SK-N-SH (cell line): Measurements from ENCODE around the gene SHMT2. TPM values are rescaled to one million over a fixed set of nuclear protein-coding genes. Genes with fewer than 3 reads are reported as not detected.
A peak's percentile ranks its signal among the peaks of the same experiment; 100 is the strongest.

Experiments used
- CTCF ChIA-PET: fragments of 300-600, 350-600 bp; formaldehyde crosslinking; extraction: SDS; loops from one replicate; lab custom pipeline; 2021; lab: Yijun Ruan, JAX
- POLR2A ChIA-PET: fragments of 350-600 bp; sonication (Branson Sonifier 250); formaldehyde crosslinking; extraction: SDS; loops from one replicate; lab custom pipeline; 2020; ENCODE audit warnings: antibody characterized with exemption, inconsistent platforms; lab: Yijun Ruan, JAX
- DNase-seq: peaks from one replicate; pipeline ENCODE4 v3.0.0; 2012
- H2AFZ ChIP-seq: fragments of 200-600 bp; sonication (generic); 2 replicates; pipeline ENCODE4 v1.8.1; 2016; ENCODE audit warnings: antibody characterized with exemption, mild to moderate bottlenecking, low read depth
- H3F3A ChIP-seq: fragments of 200-600 bp; sonication (generic); replicated peaks from 2 replicates; pipeline ENCODE3; 2016; ENCODE audit warnings: antibody characterized with exemption, mild to moderate bottlenecking; ENCODE audit not compliant: insufficient read depth
- H3K27ac ChIP-seq, 2 experiments: fragments of 200-500 bp in 1 of 2; fragments of 200-600 bp in 1 of 2; sonication (Bioruptor generic) in 1 of 2; sonication (generic), shearing (Covaris generic) in 1 of 2; 2 replicates each; pipeline versions ENCODE4 v1.5.1 to v1.6.1; 2014 to 2016; ENCODE audit warnings: low read depth in 2 of 2, inconsistent platforms in 1 of 2, low read length in 1 of 2, mild to moderate bottlenecking in 1 of 2, mixed read lengths in 1 of 2
- H3K27me3 ChIP-seq: fragments of 200-600 bp; sonication (generic), shearing (Covaris generic); 2 replicates; pipeline ENCODE4 v1.6.1; 2016; ENCODE audit warnings: mixed run types; ENCODE audit not compliant: insufficient read depth
- H3K36me3 ChIP-seq, 2 experiments: fragments of 200-500 bp in 1 of 2; fragments of 200-600 bp in 1 of 2; sonication (Bioruptor generic) in 1 of 2; sonication (generic) in 1 of 2; replicated peaks in 1 of 2; 2 replicates each; pipeline versions ENCODE3 to v1.5.1; 2014 to 2016; ENCODE audit warnings: low read length in 1 of 2, mild to moderate bottlenecking in 1 of 2; ENCODE audit not compliant: insufficient read depth in 2 of 2, control insufficient read depth in 1 of 2
- H3K4me1 ChIP-seq, 2 experiments: fragments of 200-500 bp in 1 of 2; fragments of 200-600 bp in 1 of 2; sonication (Bioruptor generic) in 1 of 2; sonication (generic), shearing (Covaris generic) in 1 of 2; 2 replicates each; pipeline versions ENCODE4 v1.5.1 to v1.6.1; 2014 to 2016; ENCODE audit warnings: low read depth in 1 of 2, low read length in 1 of 2, mixed run types in 1 of 2; ENCODE audit not compliant: insufficient read depth in 2 of 2, control insufficient read depth in 1 of 2
- H3K4me2 ChIP-seq: fragments of 200-600 bp; sonication (generic), shearing (Covaris generic); 2 replicates; pipeline ENCODE4 v1.6.1; 2017; ENCODE audit warnings: mixed run types
- H3K4me3 ChIP-seq, 2 experiments: fragments of 200-500 bp in 1 of 2; fragments of 200-600 bp in 1 of 2; sonication (Bioruptor generic) in 1 of 2; sonication (generic), shearing (Covaris generic) in 1 of 2; 2 replicates each; pipeline versions ENCODE4 v1.5.1 to v1.8.1; 2014 to 2016; ENCODE audit warnings: low read depth in 2 of 2, inconsistent platforms in 1 of 2, low read length in 1 of 2, mild to moderate bottlenecking in 1 of 2, mixed read lengths in 1 of 2, moderate library complexity in 1 of 2
- H3K79me2 ChIP-seq: fragments of 200-600 bp; sonication (generic); 2 replicates; pipeline ENCODE4 v1.8.1; 2017; ENCODE audit warnings: mild to moderate bottlenecking; ENCODE audit not compliant: insufficient read depth
- H3K9ac ChIP-seq: fragments of 200-600 bp; sonication (generic); 2 replicates; pipeline ENCODE4 v1.6.1; 2017; ENCODE audit warnings: mixed run types
- H3K9me2 ChIP-seq: fragments of 200-600 bp; sonication (generic); 2 replicates; pipeline ENCODE4 v1.6.1; 2017; ENCODE audit warnings: mixed run types
- H3K9me3 ChIP-seq: fragments of 200-600 bp; sonication (generic); 2 replicates; pipeline ENCODE4 v1.6.1; 2017; ENCODE audit warnings: mixed run types, mild to moderate bottlenecking, moderate library complexity
- H4K20me1 ChIP-seq: fragments of 200-600 bp; sonication (generic); 2 replicates; pipeline ENCODE4 v1.6.1; 2017; ENCODE audit warnings: mild to moderate bottlenecking, mixed run types; ENCODE audit not compliant: insufficient read depth
- FOXJ3 ChIP-seq: sonication (generic); formaldehyde crosslinking; IDR thresholded peaks from 2 replicates; pipeline ENCODE4 v1.5.1; 2020; ENCODE audit warnings: mild to moderate bottlenecking, missing genetic modification reagents
- GABPA ChIP-seq: IDR thresholded peaks from 2 replicates; pipeline ENCODE4 v1.4.0; 2012; ENCODE audit warnings: low read depth, mild to moderate bottlenecking
- JUND ChIP-seq: IDR thresholded peaks from 2 replicates; pipeline ENCODE4 v1.4.0; 2012
- MEF2A ChIP-seq: IDR thresholded peaks from 2 replicates; pipeline ENCODE4 v1.4.0; 2012; ENCODE audit warnings: low read depth, borderline replicate concordance
- MXI1 ChIP-seq: IDR thresholded peaks from 2 replicates; pipeline ENCODE4 v1.6.1; 2012; ENCODE audit warnings: mild to moderate bottlenecking, low read depth, low read length, improper control_type of control experiment
- NFIC ChIP-seq: IDR thresholded peaks from 2 replicates; pipeline ENCODE4 v1.4.0; 2012; ENCODE audit warnings: borderline replicate concordance
- RCOR1 ChIP-seq: fragments of 150-350 bp; IDR thresholded peaks from 2 replicates; pipeline ENCODE4 v1.6.1; 2017; ENCODE audit warnings: antibody characterized with exemption, low read length
- RXRA ChIP-seq: IDR thresholded peaks from 2 replicates; pipeline ENCODE4 v1.4.0; 2012; ENCODE audit warnings: low read depth, mild to moderate bottlenecking, borderline replicate concordance
- SIN3A ChIP-seq: IDR thresholded peaks from 2 replicates; pipeline ENCODE4 v1.6.1; 2012; ENCODE audit warnings: low read depth, mild to moderate bottlenecking, low read length, moderate library complexity, borderline replicate concordance
- SMC3 ChIP-seq: IDR thresholded peaks from 2 replicates; pipeline ENCODE4 v1.6.1; 2012; ENCODE audit warnings: low read depth, low read length, improper control_type of control experiment
- TAF1 ChIP-seq: IDR thresholded peaks from 2 replicates; pipeline ENCODE4 v1.6.1; 2012; ENCODE audit warnings: low read depth, mild to moderate bottlenecking, low read length, moderate library complexity, borderline replicate concordance
- TEAD4 ChIP-seq: IDR thresholded peaks from 2 replicates; pipeline ENCODE4 v1.4.0; 2012; ENCODE audit warnings: mild to moderate bottlenecking, borderline replicate concordance; ENCODE audit not compliant: insufficient read depth
- WGBS: methylation state at CpG from one replicate; pipeline ENCODE4 v1.1.6; 2017; ENCODE audit warnings: low lambda C conversion rate; 5-methylcytosine and 5-hydroxymethylcytosine counted together
- polyA plus RNA-seq, 3 experiments: library from polyadenylated mRNA; depleted of rRNA; stranded (reverse); fragments of >200 nt; gene quantifications; 2 replicates each; pipeline ENCODE4 v1.2.3, GENCODE V29; 2012
- TF ChIP-seq, protein P1 (sequence below): fragments of 150-350 bp; IDR thresholded peaks from 2 replicates; pipeline ENCODE4 v1.6.1; 2016; ENCODE audit warnings: mild to moderate bottlenecking, low read depth, low read length
- TF ChIP-seq, protein P2 (sequence below): IDR thresholded peaks from 2 replicates; pipeline ENCODE4; 2012
- TF ChIP-seq, protein P3 (sequence below): IDR thresholded peaks from 2 replicates; pipeline ENCODE4 v1.6.1; 2012; ENCODE audit warnings: mild to moderate bottlenecking, low read depth, low read length, moderate library complexity
- TF ChIP-seq, protein P4 (sequence below): fragments of 200-600 bp; sonication (generic); IDR thresholded peaks from 2 replicates; pipeline ENCODE4 v1.6.1; 2017; ENCODE audit warnings: antibody characterized with exemption, mild to moderate bottlenecking, moderate library complexity

The SHMT2 gene
- polyA plus RNA-seq, 1 of the 3 experiments (the other 2 are of a cell fraction), result 204 TPM

DNA sequence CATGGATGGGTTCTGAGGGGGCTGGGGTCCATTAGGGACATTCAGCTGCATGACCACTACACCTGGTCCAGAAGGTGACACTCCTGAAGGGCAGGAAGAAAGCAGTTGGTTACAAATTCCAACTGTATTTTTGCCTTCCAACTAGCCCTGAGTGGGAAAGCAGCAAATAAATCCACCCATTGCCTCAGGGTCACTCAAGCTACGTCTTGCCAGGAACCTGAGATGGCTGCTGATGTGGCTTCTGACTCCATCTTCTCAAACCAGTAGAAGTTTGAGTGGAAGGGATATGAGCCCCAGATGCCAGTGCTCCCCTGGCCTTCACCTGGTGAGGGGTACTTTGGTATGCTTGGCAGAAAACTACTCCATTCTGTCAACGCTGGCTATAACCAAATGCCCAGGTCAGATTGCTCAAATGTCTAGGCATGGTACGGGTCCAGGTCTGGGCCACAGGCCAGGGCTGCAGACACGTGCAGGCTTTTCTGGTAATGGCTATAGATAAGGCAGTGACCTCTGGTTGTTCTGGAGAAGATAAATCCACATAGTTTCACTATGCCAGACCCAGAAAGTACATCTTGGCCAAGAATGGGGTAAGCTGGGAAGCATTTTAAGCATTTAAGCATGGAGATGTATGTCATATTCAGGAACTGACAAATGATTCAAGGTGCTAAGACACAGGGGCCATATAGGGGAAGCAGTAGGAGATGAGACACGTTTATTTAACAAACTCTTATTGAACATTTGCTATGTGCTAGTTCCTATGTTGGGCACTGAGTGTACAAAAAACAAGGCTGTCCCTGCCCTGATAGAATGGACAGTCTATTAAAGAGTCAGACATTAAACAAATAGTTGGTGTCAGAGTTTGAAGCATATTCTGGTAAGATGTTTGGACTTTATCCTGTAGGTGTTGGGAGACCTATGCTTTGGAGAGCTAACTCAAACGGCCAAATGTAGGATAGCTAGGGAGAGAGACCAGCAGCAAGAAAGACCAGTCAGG lies 29.8 kb downstream of the SHMT2 start:
- Histone ChIP-seq H3K4me1 (peaks cover 0 to 11% of the 10 kb centered on the region in 2 experiments; a peak in 1 of 4 replicates), H4K20me1 (no peaks in the 10 kb centered on the region), H3K4me3 (no peak overlapping the region), H3F3A (no peaks in the 10 kb centered on the region), H3K4me2 (no peak overlapping the region), H3K79me2 (no peaks in the 10 kb centered on the region), H3K27ac (no peak overlapping the region), H3K36me3 (peaks cover 38 to 47% of the 10 kb centered on the region in 2 experiments), H2AFZ (no peak overlapping the region), H3K9me2 (no peaks in the 10 kb centered on the region), H3K9ac (no peak overlapping the region), H3K27me3 (no peaks in the 10 kb centered on the region), H3K9me3 (no peaks in the 10 kb centered on the region)
- 77% methylated on average over 6 of the region's 6 CpGs for WGBS
- POLR2A ChIA-PET, result no interaction called here
- no peak for DNase-seq
- TF ChIP-seq RXRA (no peak), MEF2A (no peak), MXI1 (peak; percentile 46; the same call in 1 of the 2 replicates), TEAD4 (no peak), SIN3A (no peak), GABPA (no peak), RCOR1 (peak; percentile 79), FOXJ3 (CRISPR knock-in tag) (no peak), NFIC (no peak), SMC3 (no peak), JUND (no peak), TAF1 (no peak)
- TF ChIP-seq, protein P1, sequence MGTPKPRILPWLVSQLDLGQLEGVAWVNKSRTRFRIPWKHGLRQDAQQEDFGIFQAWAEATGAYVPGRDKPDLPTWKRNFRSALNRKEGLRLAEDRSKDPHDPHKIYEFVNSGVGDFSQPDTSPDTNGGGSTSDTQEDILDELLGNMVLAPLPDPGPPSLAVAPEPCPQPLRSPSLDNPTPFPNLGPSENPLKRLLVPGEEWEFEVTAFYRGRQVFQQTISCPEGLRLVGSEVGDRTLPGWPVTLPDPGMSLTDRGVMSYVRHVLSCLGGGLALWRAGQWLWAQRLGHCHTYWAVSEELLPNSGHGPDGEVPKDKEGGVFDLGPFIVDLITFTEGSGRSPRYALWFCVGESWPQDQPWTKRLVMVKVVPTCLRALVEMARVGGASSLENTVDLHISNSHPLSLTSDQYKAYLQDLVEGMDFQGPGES, result no peak
- TF ChIP-seq, protein P2, sequence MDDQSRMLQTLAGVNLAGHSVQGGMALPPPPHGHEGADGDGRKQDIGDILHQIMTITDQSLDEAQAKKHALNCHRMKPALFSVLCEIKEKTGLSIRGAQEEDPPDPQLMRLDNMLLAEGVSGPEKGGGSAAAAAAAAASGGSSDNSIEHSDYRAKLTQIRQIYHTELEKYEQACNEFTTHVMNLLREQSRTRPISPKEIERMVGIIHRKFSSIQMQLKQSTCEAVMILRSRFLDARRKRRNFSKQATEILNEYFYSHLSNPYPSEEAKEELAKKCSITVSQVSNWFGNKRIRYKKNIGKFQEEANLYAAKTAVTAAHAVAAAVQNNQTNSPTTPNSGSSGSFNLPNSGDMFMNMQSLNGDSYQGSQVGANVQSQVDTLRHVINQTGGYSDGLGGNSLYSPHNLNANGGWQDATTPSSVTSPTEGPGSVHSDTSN, result no peak
- TF ChIP-seq, protein P3, sequence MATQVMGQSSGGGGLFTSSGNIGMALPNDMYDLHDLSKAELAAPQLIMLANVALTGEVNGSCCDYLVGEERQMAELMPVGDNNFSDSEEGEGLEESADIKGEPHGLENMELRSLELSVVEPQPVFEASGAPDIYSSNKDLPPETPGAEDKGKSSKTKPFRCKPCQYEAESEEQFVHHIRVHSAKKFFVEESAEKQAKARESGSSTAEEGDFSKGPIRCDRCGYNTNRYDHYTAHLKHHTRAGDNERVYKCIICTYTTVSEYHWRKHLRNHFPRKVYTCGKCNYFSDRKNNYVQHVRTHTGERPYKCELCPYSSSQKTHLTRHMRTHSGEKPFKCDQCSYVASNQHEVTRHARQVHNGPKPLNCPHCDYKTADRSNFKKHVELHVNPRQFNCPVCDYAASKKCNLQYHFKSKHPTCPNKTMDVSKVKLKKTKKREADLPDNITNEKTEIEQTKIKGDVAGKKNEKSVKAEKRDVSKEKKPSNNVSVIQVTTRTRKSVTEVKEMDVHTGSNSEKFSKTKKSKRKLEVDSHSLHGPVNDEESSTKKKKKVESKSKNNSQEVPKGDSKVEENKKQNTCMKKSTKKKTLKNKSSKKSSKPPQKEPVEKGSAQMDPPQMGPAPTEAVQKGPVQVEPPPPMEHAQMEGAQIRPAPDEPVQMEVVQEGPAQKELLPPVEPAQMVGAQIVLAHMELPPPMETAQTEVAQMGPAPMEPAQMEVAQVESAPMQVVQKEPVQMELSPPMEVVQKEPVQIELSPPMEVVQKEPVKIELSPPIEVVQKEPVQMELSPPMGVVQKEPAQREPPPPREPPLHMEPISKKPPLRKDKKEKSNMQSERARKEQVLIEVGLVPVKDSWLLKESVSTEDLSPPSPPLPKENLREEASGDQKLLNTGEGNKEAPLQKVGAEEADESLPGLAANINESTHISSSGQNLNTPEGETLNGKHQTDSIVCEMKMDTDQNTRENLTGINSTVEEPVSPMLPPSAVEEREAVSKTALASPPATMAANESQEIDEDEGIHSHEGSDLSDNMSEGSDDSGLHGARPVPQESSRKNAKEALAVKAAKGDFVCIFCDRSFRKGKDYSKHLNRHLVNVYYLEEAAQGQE, result no peak
- TF ChIP-seq, protein P4, sequence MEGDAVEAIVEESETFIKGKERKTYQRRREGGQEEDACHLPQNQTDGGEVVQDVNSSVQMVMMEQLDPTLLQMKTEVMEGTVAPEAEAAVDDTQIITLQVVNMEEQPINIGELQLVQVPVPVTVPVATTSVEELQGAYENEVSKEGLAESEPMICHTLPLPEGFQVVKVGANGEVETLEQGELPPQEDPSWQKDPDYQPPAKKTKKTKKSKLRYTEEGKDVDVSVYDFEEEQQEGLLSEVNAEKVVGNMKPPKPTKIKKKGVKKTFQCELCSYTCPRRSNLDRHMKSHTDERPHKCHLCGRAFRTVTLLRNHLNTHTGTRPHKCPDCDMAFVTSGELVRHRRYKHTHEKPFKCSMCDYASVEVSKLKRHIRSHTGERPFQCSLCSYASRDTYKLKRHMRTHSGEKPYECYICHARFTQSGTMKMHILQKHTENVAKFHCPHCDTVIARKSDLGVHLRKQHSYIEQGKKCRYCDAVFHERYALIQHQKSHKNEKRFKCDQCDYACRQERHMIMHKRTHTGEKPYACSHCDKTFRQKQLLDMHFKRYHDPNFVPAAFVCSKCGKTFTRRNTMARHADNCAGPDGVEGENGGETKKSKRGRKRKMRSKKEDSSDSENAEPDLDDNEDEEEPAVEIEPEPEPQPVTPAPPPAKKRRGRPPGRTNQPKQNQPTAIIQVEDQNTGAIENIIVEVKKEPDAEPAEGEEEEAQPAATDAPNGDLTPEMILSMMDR, result no peak
- CTCF ChIA-PET, result interaction anchor here (1.0 to 9.9 kb wide), 10 partner anchors 9 to 204 kb away, joined by 3 to 141 read pairs (median 10); partner anchors contain the start of genes INHBE and STAC3
